GM13977 (cell line): Measurements from ENCODE around the gene TMEM233.

ENCODE experiments used
- DNase-seq: peaks from one replicate; pipeline ENCODE4 v3.0.0; 2012; ENCODE audit warnings: low spot score
- in situ Hi-C: fragments of 300-500 bp; cut with MboI; formaldehyde crosslinking; loops from one replicate; pipeline ENCODE4 v1.12.0; 2022; ENCODE audit warnings: low sequenced_read_pairs, low pct_unique_long_range_greater_than_20kb, mixed read lengths, inconsistent platforms; ENCODE audit not compliant: unreplicated experiment
- TF ChIP-seq, protein P1 (sequence below): IDR thresholded peaks from 2 replicates; pipeline ENCODE4 v1.5.1; 2012; ENCODE audit warnings: mild to moderate bottlenecking, control low read depth; ENCODE audit not compliant: insufficient read depth; ENCODE audit errors: extremely low read depth, missing control alignments

TMEM233 gene

DNA sequence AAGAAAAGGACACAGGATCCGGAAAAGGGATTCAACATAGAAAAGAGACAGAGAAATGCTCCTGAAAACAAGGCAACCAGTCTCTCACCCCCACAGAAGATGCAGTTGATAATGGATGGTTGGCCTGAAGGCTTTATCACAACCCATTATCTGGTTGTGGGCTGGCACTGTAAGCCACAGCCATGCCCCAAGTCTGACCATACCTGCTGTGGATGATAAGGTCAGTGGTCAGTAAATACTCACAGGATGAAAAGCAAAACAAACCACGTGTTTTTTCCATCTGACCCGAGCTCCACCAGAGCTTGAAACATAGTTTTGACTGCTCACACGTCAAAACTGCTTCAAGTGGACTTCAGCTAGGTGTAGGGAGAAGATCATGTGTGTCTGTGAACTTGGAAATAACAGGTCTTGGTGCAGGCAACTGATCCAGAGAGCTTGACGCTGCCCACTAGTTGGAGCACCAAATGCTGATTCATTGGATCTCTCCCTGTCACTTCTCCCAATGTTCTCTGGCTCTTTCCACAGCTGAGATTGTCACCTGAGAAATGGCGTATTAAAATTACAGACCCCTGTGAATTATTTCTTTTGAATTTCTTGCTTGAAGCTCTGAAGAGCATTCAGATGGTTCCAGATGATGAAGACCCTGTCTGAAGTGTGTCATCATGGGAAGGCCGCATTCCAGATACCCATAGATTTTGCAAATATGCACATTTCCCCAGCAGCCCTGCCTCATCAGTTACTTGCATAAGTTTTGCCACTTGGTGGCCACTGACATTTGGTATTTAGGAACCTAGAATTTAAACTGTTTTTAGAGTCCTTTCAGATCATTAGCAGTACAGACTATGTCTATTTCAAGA lies 8.5 kb downstream of the TMEM233 start:
- TF ChIP-seq, protein P1, sequence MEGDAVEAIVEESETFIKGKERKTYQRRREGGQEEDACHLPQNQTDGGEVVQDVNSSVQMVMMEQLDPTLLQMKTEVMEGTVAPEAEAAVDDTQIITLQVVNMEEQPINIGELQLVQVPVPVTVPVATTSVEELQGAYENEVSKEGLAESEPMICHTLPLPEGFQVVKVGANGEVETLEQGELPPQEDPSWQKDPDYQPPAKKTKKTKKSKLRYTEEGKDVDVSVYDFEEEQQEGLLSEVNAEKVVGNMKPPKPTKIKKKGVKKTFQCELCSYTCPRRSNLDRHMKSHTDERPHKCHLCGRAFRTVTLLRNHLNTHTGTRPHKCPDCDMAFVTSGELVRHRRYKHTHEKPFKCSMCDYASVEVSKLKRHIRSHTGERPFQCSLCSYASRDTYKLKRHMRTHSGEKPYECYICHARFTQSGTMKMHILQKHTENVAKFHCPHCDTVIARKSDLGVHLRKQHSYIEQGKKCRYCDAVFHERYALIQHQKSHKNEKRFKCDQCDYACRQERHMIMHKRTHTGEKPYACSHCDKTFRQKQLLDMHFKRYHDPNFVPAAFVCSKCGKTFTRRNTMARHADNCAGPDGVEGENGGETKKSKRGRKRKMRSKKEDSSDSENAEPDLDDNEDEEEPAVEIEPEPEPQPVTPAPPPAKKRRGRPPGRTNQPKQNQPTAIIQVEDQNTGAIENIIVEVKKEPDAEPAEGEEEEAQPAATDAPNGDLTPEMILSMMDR = no peak
- no peak for DNase-seq
- in situ Hi-C loops = no loop called here

DNA sequence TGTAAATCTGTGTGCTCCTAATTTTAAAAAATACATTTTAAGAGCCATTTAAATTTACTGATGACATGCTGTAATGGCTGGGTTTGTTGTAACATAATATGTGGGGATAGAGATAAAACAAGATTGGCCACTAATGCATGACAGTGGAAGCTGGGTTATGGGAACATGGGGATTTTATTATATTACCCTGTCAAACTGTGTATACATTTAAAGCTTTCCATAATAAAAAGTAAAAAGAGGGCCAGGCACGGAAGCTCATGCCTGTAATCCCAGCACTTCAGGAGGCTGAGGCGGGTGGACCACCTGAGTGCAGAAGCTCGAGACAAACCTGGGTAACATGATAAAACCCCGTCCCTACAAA lies 9.1 kb downstream of the TMEM233 start:
- in situ Hi-C loops = no loop called here
- DNase-seq = no peak
- TF ChIP-seq, protein P1 = no peak

DNA sequence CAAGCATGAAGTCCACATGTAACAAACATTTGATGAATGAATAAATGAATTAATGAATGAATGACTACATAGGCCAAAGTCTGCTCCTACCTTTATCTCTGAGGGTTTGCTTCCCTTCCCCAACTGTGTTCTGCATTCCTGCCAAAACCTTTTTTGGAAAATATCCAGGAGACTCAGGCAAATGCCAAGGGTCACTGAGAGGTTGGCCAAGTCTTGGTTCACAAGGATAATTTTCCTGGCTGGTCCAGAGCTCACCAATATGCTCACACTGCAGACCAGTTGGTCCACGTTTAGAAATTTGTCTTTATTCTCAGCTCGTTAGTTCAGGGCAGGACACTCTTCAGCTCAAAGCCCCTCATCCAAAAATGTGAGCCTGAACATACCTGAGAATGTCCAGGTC lies 10.2 kb downstream of the TMEM233 start:
- in situ Hi-C loops = no loop called here
- TF ChIP-seq, protein P1 = no peak
- DNase-seq = no peak

DNA sequence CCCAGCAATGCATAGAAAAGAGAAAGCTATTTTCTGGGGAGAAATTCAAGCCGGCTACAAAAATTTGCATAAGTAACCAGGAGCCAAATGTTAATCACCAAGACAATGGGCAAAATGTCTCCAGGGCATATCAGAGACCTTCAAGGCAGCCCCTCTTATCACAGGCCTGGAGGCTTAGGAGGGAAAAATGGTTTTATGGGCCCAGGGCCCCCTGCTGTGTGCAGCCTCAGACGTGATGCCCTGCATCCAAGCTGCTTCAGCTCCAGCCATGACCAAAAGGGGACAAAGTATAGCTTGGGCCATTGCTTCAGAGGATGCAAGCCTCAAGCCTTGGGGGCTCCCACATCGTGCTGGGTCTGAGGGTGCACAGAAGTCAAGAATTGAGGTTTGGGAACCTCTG lies 15.8 kb downstream of the TMEM233 start:
- TF ChIP-seq, protein P1 = no peak
- in situ Hi-C loops = no loop called here

DNA sequence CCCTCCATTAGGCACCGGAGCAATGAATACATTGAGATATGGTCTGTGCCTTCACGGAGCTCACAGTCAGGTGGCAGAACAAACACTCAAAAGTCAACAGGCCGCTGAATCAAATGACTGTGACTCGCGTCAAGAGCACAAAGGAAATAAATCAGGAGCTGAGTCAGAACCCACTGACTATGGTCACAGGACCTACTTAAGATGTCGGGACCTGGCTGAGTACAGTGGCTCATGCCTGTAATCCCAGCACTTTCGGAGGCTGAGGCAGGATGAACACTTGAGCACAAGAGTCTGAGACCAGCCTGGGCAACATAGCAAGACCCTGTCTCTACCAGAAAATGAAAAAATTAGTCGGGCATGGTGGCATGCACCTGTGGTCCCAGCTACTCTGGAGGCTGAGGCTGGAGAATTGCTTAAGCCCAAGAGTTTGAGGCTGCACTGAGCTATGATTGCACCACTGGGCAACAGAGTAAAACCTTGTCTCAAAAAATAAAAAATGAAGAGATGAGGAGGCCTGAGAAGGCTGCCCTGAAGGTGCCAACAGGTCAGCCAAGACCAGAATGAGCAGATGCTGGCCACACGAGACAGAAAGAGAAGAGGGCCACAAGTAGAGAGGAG lies 19.9 kb downstream of the TMEM233 start:
- in situ Hi-C loops = no loop called here
- TF ChIP-seq, protein P1 = no peak
- no peak for DNase-seq

More for the DNA sequence above, 15.8 kb downstream of the TMEM233 start:
- DNase-seq = no peak

DNA sequence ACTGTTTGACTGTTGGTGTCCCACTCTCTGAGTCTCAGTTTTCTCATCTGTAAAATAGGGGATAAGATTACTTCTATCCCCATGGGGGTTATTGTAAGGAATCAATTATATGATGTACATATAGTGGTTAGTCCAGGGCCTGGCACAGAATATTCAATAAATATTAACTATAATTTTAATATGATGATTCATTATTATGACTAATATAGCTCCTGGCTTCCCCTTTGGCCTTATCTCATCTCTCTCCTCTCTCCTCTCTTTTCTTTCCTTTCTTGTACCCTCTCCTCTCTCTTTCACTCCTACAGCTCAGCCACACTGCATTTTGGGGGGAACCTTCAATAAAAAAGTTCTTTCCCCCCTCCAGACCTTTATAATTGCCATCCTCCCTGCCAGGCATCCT lies 21.1 kb downstream of the TMEM233 start:
- TF ChIP-seq, protein P1 = no peak
- no peak for DNase-seq
- in situ Hi-C loops = no loop called here
